ENCODE data around the gene VAMP1. TPM values are rescaled to one million over a fixed set of nuclear protein-coding genes. Genes with fewer than 3 reads are reported as not detected.
"Not testable (repeated sequence)": the region's sequence is repeated elsewhere in the genome, so short reads cannot be mapped to it uniquely, and the experiment has no call there.

VAMP1 gene
- total RNA-seq, 4 donors from 2014 or later = 2.1 to 6.6 (median 4.4) TPM

DNA sequence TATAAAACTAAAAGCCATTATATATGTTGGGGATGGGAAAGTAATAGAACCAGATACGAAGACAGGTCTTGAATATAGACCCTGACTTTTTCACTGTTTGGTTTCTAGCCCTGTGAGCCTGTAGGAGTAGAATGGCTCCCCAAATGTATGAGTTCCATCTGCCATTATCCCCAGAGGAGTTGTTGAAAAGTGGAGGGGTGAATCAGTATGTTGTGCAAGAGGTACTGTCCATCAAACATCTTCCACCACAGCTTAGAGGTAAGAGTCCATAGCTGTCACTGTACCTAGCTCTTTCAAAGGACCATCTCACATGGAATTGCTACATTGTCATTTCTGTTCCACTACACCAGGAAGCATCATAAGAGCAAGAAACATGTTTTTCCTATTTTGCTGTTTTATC is 24.5 kb upstream of the VAMP1 start:
- 69 to 71% methylated on average over 1 of the region's 1 CpG for WGBS, 2 donors
- intact Hi-C loops (cut with DNase I; ENCODE audit: low total_unique reads) = no loop called here
- TF ChIP-seq, protein P1, sequence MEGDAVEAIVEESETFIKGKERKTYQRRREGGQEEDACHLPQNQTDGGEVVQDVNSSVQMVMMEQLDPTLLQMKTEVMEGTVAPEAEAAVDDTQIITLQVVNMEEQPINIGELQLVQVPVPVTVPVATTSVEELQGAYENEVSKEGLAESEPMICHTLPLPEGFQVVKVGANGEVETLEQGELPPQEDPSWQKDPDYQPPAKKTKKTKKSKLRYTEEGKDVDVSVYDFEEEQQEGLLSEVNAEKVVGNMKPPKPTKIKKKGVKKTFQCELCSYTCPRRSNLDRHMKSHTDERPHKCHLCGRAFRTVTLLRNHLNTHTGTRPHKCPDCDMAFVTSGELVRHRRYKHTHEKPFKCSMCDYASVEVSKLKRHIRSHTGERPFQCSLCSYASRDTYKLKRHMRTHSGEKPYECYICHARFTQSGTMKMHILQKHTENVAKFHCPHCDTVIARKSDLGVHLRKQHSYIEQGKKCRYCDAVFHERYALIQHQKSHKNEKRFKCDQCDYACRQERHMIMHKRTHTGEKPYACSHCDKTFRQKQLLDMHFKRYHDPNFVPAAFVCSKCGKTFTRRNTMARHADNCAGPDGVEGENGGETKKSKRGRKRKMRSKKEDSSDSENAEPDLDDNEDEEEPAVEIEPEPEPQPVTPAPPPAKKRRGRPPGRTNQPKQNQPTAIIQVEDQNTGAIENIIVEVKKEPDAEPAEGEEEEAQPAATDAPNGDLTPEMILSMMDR (IDR thresholded peaks at IDR 0.05) = no peak
- no peak for TF ChIP-seq POLR2A (IDR thresholded peaks at IDR 0.05)
- H3K4me3 ChIP-seq (ENCODE audit: low read depth, poor library complexity, severe bottlenecking) = no peak overlapping the region
- no peak for DNase-seq (ENCODE audit: low spot score in 2 of 2)

- peak overlapping the region; percentile 20 for H3K4me3 ChIP-seq (ENCODE audit: low read depth, poor library complexity, severe bottlenecking)
- intact Hi-C loops (cut with DNase I; ENCODE audit: low total_unique reads) = no loop called here
- no peak for DNase-seq (ENCODE audit: low spot score in 2 of 2)
- 1 to 2% methylated on average over 14 of the region's 14 CpGs for WGBS, 2 donors
- TF ChIP-seq, protein P1 (IDR thresholded peaks at IDR 0.05) = no peak
- TF ChIP-seq POLR2A (IDR thresholded peaks at IDR 0.05) = no peak
Measured at GRCh38 chr12:6494258-6494743, 23.8 kb upstream of the VAMP1 start.

GRCh38 chr12:6493497-6494257 is 23.2 kb upstream of the VAMP1 start, which contains the start of gene NCAPD2:
Gene NCAPD2, plus strand, starts transcription at chr12:6494102. Its CDS starts 997 bp downstream, at chr12:6495099.
- intact Hi-C loops (cut with DNase I; ENCODE audit: low total_unique reads) = no loop called here
- DNase-seq (ENCODE audit: low spot score in 2 of 2) = peak; percentile 95 to 98
- WGBS, 2 donors = 1% methylated on average over 48 to 49 of the region's 49 CpGs
- TF ChIP-seq, protein P1 (IDR thresholded peaks at IDR 0.05) = no peak
- TF ChIP-seq POLR2A (IDR thresholded peaks at IDR 0.05) = no peak
- H3K4me3 ChIP-seq (ENCODE audit: low read depth, poor library complexity, severe bottlenecking) = peak within 1 kb of the TSS; percentile 67

DNA sequence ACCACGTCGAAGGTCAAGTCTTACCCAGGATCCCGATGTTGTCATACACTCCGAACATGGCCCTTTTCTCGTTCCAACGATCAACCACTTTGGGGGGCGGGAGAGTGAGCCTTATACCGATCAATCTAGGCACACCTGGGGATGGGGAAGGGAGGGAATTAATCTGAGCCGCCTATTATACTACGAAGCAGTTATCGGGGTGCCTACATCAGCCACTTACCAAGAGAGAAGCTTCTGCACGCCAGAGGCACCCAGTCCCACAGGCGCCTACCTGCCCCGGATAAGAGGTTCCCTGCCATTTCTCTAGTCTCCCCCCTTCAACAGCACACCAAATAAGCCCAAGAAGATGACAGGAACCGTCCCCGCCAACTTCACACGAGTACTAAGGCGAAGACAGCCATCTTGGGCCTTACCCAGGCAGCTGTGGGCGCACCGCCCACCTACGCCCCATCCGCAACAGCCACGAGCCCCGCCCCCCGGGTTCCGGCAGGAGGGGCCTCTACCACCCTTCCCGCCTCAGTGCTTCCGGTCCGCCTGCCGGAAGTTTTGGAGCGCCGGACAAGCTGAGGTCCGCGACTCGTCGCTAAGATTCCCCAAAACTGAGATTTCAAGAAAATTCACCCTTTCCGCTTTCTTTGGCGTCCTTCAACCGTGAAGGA is 22.5 kb upstream of the VAMP1 start, which contains the start of gene MRPL51:
Gene MRPL51, minus strand, starts transcription at position 425 of the 659 bp plus-strand sequence. Its CDS starts 126 bp downstream, at position 299.
- WGBS, 2 donors = 1% methylated on average over 39 of the region's 39 CpGs
- intact Hi-C loops (cut with DNase I; ENCODE audit: low total_unique reads) = no loop called here
- TF ChIP-seq, protein P1 (IDR thresholded peaks at IDR 0.05) = no peak
- peak in 1 of 2 donors; percentile 59 for TF ChIP-seq POLR2A (IDR thresholded peaks at IDR 0.05)
- H3K4me3 ChIP-seq (ENCODE audit: low read depth, poor library complexity, severe bottlenecking) = peak within 1 kb of the TSS; percentile 67
- DNase-seq (ENCODE audit: low spot score in 2 of 2) = peak; percentile 96 to 99

DNA sequence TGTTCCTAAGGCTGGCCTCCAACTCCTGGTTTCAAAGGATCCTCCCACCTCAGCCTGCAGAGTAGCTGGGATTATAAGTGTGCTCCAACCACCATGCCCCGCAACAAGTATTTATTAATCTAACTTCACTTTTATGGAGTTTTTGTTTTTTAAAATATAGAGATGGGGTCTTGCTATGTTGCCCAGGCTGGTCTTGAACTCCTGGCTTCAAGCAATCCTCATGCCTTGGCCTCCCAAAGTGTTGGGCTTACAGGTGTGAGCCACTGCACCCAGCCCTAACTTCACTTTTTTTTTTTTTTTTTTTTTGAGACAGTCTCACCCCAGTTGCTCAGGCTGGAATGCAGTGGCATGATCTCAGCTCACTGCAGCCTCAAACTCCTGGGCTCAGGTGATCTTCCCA is 20.2 kb upstream of the VAMP1 start:
- intact Hi-C loops (cut with DNase I; ENCODE audit: low total_unique reads); H3K4me3 ChIP-seq (ENCODE audit: low read depth, poor library complexity, severe bottlenecking); DNase-seq (ENCODE audit: low spot score in 2 of 2): not testable (repeated sequence)
- 96 to 100% methylated on average over 1 of the region's 1 CpG for WGBS, 2 donors

- no peak for TF ChIP-seq POLR2A (IDR thresholded peaks at IDR 0.05)
- TF ChIP-seq, protein P1 (IDR thresholded peaks at IDR 0.05) = no peak
- WGBS, 2 donors = 60 to 67% methylated on average over 4 of the region's 4 CpGs
- DNase-seq (ENCODE audit: low spot score in 2 of 2) = no peak
- no peak overlapping the region for H3K4me3 ChIP-seq (ENCODE audit: low read depth, poor library complexity, severe bottlenecking)
- intact Hi-C loops (cut with DNase I; ENCODE audit: low total_unique reads) = no loop called here
Measured at GRCh38 chr12:6489449-6489848, 19.0 kb upstream of the VAMP1 start.

Data from lower leg skin (tissue), 4 donors.